HG03571 (cell line): ENCODE results near the gene TLK2.

Experiments
- ATAC-seq: cut with Tn5 transposase; IDR thresholded peaks from one replicate; pipeline ENCODE4 v1.9.1; 2021; ENCODE audit not compliant: unreplicated experiment

TLK2 gene

DNA sequence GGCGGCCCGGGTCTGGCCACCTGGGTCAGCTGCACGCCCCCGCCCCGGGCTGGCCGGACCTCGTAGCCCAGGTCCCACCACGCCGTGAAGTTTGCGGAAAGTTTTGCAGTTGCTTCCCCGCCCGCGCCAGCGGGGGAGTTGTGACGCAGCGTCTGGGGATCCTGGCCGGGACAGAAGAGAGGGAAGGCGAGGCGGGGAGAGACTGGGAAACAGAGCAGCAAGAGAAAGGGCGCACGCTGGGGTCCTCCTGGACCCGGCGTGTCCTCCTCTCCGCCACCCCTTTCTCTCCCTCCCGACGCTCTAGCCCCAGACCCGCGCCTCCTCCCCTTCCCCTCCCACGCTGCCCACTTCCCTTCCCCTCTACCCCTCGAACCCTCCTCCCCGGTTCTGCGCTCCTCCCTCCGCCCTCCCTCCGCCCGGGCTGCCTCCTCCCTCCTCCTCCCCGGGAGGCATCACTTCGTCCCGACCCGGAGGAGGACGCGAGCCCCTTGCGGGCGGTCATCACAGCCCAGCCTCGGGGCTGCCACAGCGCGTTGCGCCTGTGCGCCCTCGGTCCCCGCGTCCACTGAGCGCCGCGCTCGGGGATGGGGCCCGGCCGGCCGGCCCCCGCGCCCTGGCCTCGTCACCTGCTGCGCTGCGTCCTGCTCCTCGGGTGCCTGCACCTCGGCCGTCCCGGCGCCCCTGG, 148.7 kb downstream of the TLK2 start, which contains the start of gene MRC2:
MRC2 (plus strand) TSS at position 452 of the 685 bp plus-strand sequence; CDS start at position 585, 133 bp downstream.
- ATAC-seq = no peak

DNA sequence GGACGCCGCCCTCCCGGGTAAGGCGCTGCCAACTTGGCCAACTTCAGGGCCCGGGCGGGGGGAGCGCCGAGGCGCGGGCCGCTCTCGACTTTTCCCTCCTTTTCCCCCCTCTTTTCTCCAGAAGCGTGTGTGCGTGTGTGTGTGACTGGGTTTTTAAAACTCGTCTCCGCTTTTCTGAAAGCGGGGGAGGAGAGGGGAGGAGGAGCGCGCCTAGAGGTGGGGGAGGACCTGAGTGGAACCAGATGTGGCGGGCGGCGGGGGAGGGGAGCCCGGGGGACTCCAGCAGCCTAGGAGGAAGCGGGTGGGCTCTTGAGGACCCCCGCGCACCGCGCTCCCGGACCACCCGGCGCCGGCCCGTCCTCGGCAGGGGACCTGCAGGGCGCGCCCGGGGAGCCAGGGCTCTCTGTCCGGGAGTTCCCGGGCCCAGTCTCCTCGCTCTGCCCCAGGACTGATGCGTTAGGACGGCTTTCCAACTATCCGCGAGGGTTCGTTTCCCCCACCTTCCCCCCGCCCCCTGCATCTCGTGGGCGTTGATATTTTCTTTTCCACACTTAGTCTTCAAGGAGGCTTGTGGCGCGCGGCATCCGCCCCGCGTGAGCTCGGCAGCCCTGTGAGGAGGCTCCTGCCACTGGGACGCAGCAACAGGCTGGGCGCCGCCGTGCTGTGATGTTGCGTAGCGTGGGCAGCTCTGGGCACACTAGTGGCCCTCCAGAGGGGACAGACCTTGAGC, 149.4 kb downstream of the TLK2 start:
- ATAC-seq = no peak

DNA sequence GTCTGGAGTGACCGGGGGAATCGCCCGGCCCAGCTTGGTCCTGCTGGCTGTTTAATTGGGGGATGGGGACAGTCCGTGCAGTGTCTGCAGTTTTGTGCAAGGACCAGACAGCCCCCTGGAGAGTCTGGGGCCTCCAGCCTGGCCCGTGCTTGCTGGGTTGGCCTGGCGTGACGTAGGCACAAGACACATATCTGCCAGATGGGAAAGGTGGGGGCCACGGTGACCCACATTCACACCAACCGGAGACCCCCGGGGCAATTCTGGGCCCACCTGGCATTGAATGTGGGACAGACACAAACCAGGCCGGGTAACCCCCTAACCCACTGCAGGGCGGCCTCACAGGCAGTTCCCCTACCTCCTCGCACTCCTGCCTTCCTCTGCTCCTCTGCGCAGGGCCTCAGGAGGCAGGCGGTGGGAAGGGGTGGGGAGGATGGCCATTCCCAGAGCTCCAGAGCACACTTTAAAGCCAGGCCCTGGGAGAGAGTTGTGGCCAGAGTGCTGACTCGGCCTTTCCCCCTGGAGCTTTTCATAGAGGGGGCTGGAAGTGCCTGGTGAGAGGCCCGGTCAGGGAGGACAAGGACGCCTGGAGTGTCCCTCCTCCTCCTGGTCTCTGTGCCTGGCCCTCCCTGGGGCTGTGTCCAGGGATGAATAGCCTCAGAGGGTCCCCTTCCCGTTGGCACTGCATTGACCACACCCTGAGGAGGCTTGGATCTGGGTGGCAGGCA, 150.4 kb downstream of the TLK2 start:
- no peak for ATAC-seq

DNA sequence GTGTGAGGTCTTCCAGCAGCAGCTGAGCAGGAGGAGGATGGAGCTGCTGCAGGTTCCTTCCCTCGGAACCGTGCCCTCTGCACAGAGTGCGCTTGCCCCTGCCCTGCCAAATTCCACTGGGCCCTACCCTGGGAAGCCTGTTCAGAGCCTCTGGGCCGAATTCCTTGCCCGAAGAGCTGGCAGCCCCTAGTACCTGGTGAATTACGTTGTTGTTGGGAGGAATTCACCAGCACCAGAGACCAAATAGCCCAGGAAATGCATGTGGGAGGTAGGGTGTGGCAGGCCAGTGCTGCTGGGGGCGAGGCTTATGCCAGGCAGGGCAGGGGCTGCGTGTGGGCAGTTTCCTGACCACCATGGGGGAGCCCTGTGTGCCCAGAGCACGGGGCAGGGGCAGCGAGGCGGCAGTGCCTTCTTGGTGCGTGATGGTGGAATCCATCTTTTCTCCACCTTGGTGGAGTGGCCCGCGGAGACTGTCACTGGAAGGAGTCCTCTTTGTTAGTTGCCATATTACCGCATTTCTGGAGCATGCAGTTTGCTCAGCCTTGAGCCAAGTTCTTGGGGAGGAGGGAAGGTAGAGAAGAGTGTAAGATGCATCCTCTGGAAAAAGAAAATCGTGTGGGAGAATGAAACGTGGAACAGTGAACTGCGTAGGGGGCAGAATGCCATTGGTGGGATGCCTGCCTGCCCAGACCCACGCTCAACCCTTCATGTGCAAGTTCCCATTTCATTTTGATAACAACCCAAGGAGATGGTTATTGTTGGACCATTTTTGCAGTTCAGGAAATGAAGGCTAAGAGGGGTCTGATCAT, 151.1 kb downstream of the TLK2 start:
- no peak for ATAC-seq

DNA sequence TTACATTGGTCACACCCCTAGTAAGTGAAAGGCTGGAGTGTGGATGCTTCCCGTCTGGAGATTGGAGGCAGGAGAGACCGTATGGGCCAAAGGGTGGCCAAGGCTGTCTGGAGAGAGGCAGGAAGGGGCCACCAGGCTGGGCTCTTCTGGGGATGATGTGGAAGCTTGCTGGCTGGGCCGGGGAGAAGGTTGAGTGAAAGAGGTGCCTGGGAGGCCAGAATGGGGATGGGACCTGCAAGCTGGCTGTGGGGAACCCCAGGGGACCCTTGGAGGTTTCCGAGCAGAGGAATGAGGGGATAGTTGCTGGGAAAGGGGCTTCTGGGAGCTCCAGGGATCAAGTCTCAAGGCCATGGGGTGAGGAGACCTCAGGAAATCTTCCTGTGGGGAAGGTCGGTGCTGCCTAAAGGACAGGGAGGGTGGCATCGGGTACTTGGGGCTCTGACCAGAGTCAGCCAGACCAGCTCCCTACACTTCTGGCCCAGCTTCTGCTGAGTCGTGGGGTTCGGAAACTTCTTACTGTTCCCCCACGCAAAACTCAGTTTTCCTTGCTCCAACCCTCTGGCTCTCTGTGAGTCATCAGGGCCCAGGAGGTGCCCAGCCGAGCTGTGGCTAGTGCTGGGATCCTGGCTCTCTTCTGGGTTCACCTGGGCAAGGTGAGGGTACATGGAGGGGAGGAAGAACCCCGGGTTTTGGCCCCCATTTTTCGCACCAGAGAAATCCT, 151.9 kb downstream of the TLK2 start:
- no peak for ATAC-seq

DNA sequence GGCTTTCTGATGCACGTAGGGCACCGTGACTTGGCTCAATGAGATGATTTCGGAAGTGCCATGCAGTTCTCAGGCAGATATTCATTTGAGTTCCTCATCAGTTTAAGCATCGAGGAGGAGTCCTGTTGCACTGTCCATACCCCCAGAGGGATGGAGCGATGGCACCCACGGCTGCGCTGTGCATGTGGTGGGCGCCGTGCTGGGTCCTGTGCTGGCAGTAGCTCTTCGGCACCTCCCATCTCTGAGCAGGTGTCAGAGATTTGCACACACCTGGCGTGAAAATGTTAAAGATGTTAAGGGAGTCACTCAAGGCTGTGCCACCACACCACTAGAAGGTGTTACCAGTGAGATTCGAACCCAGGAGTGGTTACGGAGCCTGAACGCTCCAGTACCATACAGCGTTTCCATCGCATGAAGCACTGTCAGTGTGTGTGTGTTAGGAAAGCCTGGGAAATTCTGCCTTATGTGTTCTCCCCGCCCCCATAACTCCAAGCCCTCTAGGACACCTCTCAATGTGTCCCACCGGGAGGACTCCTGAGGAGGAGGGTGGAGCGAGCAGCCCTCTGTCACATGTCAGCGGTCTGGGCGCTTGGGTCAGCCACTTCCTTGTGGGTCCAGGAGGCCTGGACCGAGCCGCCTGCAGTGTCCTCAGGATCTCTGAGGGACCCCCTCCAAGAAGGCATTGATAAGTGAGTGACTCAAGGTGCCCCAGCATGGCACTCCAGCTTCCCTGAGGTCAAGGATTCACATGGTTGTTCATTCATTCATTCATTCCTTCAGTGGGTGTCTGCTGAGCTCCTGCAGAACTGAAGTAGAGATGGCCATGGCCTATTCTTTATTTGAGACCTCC, 152.7 kb downstream of the TLK2 start:
- no peak for ATAC-seq

DNA sequence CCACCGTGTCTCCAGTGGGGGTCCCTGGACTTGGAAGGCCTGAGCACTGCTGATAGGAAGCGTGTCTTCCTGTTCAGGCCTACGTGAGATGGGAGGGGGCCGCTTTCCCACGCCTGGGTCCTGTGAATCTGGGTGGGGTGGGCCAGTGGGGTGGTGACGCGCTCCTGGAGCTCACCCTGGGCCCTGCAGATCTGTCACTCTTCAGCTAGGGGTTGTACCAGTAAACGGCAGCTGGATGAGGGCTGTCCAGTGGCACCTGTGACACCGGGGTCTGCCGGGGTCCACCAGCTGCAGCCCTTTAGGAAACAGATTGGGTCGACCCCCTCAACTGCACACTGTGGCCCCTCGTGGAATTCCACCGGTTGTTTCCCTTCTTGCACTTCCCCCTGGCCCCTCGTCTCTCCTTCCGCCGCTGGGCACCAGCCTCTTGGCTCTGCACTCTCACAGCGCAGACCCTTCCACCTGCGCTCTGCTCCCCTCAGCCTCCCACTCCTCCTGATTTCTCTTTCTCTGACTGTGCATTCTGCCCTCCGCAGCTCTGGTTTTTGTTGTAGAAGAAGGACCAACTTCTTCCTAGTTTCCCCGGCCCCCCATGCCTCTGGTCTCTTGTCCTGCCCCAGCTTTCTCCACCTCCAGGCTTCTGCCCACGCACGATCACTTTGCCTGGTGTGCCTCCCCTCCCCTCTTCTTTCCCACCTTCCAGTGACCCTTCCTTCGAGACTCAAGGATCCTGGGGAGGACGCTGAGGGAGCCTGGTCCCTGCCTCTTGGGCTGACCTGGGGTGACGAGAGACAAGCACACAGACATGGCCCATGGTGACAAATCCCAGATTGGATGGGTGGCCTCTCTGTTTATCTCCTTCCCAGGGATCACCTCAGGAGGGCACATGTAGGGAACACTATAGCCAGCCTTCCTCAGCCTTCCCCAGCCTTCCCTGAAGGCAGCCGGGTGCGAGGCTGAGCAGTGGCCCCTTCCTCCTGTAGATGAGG, 153.6 kb downstream of the TLK2 start:
- ATAC-seq = no peak

DNA sequence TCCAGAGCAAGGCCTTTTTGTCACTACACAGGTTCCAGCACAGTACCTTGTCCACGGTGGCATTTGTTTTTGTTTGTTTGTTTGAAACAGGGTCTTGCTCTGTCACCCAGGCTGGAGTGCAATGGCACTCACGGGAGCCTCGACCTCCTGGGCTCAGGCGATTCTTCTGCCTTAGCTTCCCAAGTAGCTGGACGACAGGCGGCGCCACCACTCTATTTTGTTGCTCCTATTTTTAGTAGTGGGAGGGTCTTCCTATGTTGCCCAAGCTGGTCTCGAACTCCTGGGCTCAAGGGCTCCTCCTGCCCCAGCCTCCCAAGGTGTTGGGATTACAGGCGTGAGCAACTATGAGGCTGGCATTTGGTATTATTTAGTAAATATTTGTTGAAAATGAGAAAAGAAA, 159.2 kb downstream of the TLK2 start:
- ATAC-seq = no peak

DNA sequence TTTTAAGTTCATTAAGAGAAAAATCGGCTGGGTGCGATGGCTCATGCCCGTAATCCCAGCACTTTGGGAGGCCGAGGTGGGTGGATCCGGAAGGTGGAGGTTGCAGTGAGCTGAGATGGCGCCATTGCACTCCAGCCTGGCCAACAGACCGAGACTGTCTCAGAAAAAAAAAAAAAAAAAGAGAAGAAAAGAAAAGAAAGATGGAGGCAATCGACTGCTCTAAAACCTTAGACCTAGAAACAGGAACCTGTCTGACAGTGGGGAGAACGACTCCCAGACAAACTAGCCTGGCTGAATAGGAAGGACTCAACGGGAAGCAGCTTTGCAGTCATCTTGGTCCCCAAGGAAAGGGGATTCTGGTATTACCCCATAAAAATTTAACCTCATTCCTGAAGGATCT, 162.5 kb downstream of the TLK2 start:
- ATAC-seq = no peak

DNA sequence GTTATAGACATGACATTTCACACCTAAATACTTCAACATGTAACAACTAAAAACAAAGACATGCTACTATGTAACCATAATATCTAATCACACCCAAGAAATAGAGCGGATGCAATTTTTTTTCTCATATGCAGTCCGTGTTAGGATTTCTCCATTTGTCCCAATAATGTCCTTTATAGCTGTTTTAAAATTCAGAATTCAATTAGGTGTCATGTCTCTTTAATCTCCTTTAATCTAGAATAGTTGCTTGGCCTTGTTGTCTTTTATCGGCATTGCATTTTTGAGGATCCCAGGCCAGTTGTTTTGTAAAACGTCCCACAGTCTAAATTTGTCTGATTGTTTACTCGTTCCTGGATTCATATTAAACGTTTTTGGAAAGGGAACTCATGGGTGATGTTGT, 163.3 kb downstream of the TLK2 start:
- ATAC-seq = no peak

DNA sequence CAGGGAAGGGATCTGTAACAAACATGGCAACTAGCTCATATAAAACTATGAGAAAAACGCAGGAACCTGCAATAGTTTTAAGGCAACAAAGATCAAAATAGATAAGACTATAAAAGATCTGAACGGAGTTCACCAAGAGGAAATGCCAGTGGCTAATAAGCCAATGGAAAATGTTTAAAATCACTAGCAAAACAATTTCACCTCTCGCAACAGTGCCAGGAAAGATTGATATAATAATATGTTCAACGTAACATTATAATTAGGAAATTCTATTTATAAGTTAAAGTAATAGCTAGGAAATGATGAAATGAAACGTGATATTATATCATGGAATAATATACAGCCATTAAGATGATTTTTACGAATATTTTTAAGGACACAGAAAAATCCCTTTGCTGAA, 164.9 kb downstream of the TLK2 start:
- no peak for ATAC-seq

DNA sequence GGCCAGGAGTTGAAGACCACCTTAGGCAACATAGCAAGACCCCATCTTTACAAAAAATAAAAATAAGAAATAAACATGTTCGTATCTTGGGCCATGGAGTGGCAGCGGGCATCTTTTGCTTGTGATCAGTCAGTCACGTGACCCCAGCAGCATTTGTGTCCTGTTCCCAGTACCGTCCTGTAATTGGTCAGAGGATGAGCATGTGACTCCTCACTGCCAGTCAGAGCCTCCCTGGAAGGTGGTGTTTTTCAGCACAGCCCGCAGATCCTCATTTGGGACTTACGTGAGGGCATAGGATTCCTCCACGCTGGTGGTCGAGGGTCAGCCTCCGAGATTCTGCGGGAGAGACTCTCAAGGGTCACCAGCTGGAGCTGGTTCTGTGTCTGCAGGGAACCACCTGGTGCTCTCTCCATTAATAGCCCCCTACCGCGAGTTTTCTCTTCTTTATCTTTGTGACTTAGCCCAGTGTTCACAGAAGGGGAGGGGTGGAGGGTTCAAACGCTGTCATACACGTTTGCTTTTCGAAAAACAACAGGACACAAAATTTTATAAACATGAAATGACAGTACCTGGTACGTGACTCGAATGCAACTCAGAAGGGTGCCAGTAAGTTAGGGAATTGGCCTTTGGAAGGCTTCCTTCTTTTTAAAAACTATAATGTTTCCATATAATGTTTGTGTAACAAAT, 166.0 kb downstream of the TLK2 start:
- no peak for ATAC-seq

DNA sequence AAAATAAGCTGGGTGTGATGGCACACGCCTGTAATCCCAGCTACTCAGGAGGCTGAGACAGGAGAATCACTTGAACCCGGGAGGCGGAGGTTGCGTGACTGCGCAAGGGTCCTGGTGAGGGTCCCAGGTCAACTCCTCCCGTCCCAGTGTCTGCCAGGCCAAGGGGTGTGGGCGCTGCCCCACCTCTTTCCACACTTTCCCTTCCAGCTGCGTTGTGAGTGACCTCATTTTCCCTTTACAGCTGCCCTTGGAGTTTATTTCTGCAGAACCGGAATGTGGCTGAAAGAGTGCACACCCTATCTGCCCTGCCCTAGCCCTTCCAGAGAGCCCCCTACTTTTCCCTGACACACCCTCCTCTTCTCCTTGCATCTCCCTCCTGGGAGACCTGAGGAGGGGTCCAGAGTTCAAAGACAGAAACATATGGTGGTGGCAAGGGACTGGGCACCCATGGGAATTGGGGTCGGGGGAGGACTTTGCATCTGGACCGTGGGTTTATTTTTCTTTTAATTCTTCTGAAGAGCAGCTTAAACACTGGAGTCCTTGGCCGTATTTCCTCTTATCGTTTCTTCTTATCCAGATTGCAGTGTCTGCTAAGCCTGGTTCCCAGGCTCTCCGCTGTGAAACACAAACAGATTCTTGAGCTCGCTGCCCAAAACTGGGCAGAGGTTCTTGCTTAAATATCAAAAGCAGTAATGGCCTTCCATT, 169.8 kb downstream of the TLK2 start:
- ATAC-seq = no peak

DNA sequence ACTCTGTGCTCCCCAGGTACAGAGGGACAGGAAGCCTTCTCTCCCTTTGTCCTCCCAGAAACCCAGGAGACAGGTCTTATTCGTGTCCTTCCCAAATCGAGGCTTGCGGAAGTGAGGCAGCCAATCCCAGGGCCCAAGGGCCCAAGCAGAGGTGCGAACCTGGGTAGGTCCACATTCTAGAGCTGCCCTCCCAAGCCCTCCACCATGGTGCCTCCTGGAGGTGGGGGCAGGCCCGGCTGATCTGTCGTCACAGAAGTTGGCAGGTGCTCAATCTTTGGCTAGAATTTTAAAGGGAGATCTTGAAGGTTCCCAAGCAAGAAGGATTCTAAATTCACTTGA, 170.3 kb downstream of the TLK2 start:
- ATAC-seq = no peak

DNA sequence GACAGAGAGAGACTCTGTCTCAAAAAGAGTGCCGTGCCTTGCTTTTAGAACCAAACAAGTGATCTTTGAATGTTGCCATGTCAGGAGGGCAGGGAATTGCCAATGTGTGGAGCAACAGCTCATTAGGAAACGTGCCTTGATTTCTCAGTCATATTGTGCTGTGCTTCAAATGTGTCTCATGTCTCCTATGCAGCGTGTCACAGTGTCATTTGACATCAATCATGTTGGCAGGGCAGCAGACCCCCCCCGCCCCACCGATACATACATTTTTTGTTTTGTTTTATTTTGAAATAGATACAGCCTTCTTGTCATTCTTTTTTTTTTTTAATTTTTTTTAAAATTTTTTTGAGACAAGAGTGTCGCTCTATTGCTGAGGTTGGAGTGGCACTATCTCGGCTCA, 170.9 kb downstream of the TLK2 start:
- ATAC-seq = no peak

DNA sequence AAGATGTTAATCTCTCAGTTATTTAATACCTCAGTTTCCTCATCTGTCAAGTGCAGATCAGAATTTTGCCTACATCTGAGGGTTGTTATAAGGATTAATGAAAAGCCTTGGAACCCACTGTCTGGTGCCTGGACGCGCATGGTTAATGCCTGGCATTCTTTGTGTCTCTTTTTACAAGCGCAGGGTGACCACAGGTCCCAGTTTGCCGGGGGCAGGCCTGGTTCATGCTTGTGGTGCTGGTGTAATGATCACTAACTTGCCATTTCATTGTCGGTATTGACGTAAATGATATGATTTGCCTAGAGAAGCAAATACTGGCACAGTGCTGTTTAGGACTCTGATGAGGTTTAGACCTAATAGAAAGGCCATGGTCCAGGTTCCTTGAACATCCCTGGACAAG, 172.0 kb downstream of the TLK2 start:
- ATAC-seq = no peak

DNA sequence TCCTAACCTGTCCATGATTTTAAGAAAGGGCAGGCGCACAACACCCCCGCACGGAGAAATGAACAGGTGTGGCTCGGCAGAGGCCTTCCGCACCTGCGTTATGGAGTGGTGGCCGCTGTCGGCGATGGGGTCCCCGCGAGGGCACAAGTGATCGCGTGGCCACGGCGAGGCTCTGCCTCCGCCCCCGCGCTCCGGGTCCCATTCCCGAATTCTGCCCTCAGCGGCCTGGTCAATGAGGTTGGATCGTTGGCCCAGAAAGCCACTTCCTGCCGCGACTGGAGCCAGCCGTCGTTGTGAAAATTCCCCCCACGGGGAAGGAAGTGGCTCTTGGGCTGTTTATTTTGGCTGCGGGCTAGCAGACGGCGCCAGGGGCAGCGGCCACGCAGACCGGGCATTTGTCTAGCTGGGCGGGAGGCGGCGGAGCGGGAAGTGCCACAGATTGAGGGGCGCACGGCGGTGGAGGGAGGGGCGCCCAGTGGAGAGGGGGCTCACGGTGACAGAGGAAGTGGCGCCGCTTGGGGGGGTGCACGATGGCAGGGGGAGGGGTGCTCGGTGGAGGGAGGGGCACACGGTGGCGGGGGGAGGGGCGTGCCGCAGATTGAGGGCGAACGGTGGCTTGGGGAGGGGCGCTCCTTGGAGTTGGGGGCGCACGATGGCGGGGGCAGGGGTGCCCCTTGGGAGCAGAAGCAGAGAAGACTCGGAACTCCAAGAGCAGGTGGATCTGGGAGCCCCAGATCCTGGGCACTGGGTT, 173.8 kb downstream of the TLK2 start:
- ATAC-seq = peak; percentile 35
